K562 (cell line): ENCODE measurements around the gene SPEM1. TPM values are rescaled to one million over a fixed set of nuclear protein-coding genes. Genes with fewer than 3 reads are reported as not detected.

Experiments
- ADNP ChIP-seq: fragments of 200-800 bp; sonication (Bioruptor generic); IDR thresholded peaks from 2 replicates; pipeline ENCODE4 v1.6.1; 2016; ENCODE audit warnings: missing genetic modification characterization, missing compliant biosample characterization
- DACH1 ChIP-seq: fragments of 450-650 bp; IDR thresholded peaks from 2 replicates; pipeline ENCODE4 v1.6.1; 2018; ENCODE audit not compliant: partially characterized antibody
- ETV6 ChIP-seq, 3 experiments: fragments of 150-350 bp in 1 of 3; sonication (generic) in 1 of 3; formaldehyde crosslinking in 1 of 3; IDR thresholded peaks; 2 replicates each; pipeline versions ENCODE4 v1.6.1 to v1.8.0; 2014 to 2022; ENCODE audit warnings: borderline replicate concordance in 2 of 3, low read depth in 2 of 3, antibody characterized with exemption in 1 of 3, low read length in 1 of 3, mild to moderate bottlenecking in 1 of 3, missing genetic modification reagents in 1 of 3
- MBD2 ChIP-seq: sonication (generic); IDR thresholded peaks from 2 replicates; pipeline ENCODE4 v1.6.1; 2016; ENCODE audit warnings: low read depth, borderline replicate concordance
- NCOR1 ChIP-seq: fragments of 450-650 bp; IDR thresholded peaks from 2 replicates; pipeline ENCODE4 v1.6.1; 2016; ENCODE audit warnings: mild to moderate bottlenecking, moderate library complexity
- SREBF1 ChIP-seq: fragments of 150-350 bp; IDR thresholded peaks from 2 replicates; pipeline ENCODE4 v1.6.1; 2014; ENCODE audit warnings: antibody characterized with exemption, low read depth, low read length, borderline replicate concordance
- ZBED1 ChIP-seq: IDR thresholded peaks from 2 replicates; pipeline ENCODE4 v1.6.1; 2014
- polyA plus RNA-seq, 8 experiments: library from polyadenylated mRNA; depleted of rRNA in 4 of 8; stranded (reverse) in 5 of 8; unstranded in 3 of 8; fragments of >200 nt; fragmentation: Nextera tagmentation in 2 of 8; fragmentation: Illumina TruSeq in 1 of 8; extraction: Ambion mirVana in 2 of 8; extraction: Trizol in 1 of 8; gene quantifications; 2 replicates each; pipeline versions ENCODE4 v1.2.1 to v1.2.3, GENCODE V29; 2011 to 2014; ENCODE audit warnings: inconsistent platforms in 1 of 8, missing spikeins in 1 of 8
- total RNA-seq, 7 experiments: library from RNA; depleted of rRNA in 6 of 7; stranded (reverse); fragments of >200 nt in 6 of 7; fragmentation: Illumina TruSeq in 2 of 7; extraction: Trizol in 2 of 7; gene quantifications; 2 replicates each; pipeline versions ENCODE4 v1.2.1 to v1.2.3, GENCODE V29; 2011 to 2021; ENCODE audit warnings: low replicate concordance in 1 of 7
- TF ChIP-seq, protein P1 (sequence below): sonication (generic); formaldehyde crosslinking; IDR thresholded peaks from 2 replicates; pipeline ENCODE4 v1.8.0; 2023; ENCODE audit warnings: missing genetic modification reagents, mild to moderate bottlenecking, borderline replicate concordance
- TF ChIP-seq, protein P2 (sequence below): sonication (generic); formaldehyde crosslinking; IDR thresholded peaks from 2 replicates; pipeline ENCODE4 v1.9.0; 2022; ENCODE audit warnings: mild to moderate bottlenecking, missing genetic modification reagents
- TF ChIP-seq, protein P3 (sequence below): sonication (generic); formaldehyde crosslinking; IDR thresholded peaks from 2 replicates; pipeline ENCODE4 v1.8.1; 2023; ENCODE audit warnings: mild to moderate bottlenecking, missing genetic modification reagents
- TF ChIP-seq, protein P4 (sequence below): sonication (generic); formaldehyde crosslinking; IDR thresholded peaks from 2 replicates; pipeline ENCODE4 v1.8.0; 2022; ENCODE audit warnings: mild to moderate bottlenecking, low read depth, missing genetic modification reagents
- TF ChIP-seq, protein P5 (sequence below): sonication (generic); formaldehyde crosslinking; IDR thresholded peaks from 2 replicates; pipeline ENCODE4 v1.8.1; 2023; ENCODE audit warnings: mild to moderate bottlenecking, missing genetic modification reagents
- TF ChIP-seq, protein P6 (sequence below): fragments of 450-650 bp; IDR thresholded peaks from 2 replicates; pipeline ENCODE4 v1.7.0; 2016; ENCODE audit warnings: borderline replicate concordance

SPEM1 gene
- total and polyA plus RNA-seq, 9 of the 15 experiments (the other 6 are each of a cell fraction or from before 2014, with no cell fraction given) = not detected

DNA sequence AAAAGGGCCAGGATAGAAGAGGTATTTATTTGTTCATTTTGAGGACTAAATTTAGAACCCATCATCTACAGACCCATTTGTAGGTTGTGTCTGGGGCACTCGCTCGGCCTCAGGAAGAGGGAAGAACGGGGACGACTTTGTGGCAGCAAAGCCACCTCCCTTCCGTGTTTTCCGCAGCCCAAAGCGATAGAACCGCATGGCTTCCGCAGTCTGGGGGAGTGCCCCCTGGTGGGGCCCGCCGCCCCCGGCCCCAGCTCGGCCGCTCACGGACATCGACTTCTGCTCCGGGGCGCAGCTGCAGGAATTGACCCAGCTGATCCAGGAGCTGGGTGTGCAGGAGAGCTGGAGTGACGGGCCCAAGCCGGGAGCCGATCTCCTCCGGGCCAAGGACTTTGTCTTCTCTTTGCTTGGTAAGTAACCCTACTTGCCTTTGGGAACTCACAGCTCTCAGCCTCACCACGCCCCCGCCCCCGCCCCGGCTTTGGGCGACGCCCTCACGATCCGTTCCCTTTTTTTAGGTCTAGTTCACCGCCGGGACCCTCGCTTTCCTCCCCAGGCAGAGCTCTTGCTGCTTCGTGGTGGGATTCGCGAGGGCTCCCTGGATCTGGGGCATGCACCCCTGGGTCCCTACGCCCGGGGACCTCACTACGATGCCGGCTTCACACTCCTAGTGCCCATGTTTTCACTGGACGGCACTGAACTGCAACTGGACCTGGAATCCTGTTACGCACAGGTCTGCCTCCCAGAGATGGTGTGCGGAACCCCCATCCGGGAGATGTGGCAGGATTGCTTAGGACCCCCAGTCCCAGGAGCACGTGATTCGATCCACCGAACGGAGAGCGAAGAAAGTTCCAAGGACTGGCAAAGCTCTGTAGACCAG lies 15.8 kb downstream of the SPEM1 start (continued):
- no peak for TF ChIP-seq SREBF1
- no peak for TF ChIP-seq ADNP (tag)
- TF ChIP-seq, protein P1, sequence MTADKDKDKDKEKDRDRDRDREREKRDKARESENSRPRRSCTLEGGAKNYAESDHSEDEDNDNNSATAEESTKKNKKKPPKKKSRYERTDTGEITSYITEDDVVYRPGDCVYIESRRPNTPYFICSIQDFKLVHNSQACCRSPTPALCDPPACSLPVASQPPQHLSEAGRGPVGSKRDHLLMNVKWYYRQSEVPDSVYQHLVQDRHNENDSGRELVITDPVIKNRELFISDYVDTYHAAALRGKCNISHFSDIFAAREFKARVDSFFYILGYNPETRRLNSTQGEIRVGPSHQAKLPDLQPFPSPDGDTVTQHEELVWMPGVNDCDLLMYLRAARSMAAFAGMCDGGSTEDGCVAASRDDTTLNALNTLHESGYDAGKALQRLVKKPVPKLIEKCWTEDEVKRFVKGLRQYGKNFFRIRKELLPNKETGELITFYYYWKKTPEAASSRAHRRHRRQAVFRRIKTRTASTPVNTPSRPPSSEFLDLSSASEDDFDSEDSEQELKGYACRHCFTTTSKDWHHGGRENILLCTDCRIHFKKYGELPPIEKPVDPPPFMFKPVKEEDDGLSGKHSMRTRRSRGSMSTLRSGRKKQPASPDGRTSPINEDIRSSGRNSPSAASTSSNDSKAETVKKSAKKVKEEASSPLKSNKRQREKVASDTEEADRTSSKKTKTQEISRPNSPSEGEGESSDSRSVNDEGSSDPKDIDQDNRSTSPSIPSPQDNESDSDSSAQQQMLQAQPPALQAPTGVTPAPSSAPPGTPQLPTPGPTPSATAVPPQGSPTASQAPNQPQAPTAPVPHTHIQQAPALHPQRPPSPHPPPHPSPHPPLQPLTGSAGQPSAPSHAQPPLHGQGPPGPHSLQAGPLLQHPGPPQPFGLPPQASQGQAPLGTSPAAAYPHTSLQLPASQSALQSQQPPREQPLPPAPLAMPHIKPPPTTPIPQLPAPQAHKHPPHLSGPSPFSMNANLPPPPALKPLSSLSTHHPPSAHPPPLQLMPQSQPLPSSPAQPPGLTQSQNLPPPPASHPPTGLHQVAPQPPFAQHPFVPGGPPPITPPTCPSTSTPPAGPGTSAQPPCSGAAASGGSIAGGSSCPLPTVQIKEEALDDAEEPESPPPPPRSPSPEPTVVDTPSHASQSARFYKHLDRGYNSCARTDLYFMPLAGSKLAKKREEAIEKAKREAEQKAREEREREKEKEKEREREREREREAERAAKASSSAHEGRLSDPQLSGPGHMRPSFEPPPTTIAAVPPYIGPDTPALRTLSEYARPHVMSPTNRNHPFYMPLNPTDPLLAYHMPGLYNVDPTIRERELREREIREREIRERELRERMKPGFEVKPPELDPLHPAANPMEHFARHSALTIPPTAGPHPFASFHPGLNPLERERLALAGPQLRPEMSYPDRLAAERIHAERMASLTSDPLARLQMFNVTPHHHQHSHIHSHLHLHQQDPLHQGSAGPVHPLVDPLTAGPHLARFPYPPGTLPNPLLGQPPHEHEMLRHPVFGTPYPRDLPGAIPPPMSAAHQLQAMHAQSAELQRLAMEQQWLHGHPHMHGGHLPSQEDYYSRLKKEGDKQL = no peak
- TF ChIP-seq, protein P2, sequence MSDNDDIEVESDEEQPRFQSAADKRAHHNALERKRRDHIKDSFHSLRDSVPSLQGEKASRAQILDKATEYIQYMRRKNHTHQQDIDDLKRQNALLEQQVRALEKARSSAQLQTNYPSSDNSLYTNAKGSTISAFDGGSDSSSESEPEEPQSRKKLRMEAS (CRISPR knock-in tag) = peak; percentile 73
- no peak for TF ChIP-seq MBD2
- TF ChIP-seq, protein P3, sequence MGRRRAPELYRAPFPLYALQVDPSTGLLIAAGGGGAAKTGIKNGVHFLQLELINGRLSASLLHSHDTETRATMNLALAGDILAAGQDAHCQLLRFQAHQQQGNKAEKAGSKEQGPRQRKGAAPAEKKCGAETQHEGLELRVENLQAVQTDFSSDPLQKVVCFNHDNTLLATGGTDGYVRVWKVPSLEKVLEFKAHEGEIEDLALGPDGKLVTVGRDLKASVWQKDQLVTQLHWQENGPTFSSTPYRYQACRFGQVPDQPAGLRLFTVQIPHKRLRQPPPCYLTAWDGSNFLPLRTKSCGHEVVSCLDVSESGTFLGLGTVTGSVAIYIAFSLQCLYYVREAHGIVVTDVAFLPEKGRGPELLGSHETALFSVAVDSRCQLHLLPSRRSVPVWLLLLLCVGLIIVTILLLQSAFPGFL = no peak
- TF ChIP-seq ETV6 (IDR thresholded peaks at IDR 0.05; ENCODE audit: borderline replicate concordance in 1 of 2, low read depth in 2 of 2, low read length in 1 of 2) = no peak
- no peak for TF ChIP-seq ETV6 (CRISPR knock-in tag; IDR thresholded peaks at IDR 0.05; ENCODE audit: borderline replicate concordance)
- TF ChIP-seq, protein P4, sequence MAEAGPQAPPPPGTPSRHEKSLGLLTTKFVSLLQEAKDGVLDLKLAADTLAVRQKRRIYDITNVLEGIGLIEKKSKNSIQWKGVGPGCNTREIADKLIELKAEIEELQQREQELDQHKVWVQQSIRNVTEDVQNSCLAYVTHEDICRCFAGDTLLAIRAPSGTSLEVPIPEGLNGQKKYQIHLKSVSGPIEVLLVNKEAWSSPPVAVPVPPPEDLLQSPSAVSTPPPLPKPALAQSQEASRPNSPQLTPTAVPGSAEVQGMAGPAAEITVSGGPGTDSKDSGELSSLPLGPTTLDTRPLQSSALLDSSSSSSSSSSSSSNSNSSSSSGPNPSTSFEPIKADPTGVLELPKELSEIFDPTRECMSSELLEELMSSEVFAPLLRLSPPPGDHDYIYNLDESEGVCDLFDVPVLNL = no peak
- no peak for TF ChIP-seq NCOR1
- TF ChIP-seq, protein P5, sequence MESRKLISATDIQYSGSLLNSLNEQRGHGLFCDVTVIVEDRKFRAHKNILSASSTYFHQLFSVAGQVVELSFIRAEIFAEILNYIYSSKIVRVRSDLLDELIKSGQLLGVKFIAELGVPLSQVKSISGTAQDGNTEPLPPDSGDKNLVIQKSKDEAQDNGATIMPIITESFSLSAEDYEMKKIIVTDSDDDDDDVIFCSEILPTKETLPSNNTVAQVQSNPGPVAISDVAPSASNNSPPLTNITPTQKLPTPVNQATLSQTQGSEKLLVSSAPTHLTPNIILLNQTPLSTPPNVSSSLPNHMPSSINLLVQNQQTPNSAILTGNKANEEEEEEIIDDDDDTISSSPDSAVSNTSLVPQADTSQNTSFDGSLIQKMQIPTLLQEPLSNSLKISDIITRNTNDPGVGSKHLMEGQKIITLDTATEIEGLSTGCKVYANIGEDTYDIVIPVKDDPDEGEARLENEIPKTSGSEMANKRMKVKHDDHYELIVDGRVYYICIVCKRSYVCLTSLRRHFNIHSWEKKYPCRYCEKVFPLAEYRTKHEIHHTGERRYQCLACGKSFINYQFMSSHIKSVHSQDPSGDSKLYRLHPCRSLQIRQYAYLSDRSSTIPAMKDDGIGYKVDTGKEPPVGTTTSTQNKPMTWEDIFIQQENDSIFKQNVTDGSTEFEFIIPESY (CRISPR knock-in tag) = no peak
- TF ChIP-seq, protein P6, sequence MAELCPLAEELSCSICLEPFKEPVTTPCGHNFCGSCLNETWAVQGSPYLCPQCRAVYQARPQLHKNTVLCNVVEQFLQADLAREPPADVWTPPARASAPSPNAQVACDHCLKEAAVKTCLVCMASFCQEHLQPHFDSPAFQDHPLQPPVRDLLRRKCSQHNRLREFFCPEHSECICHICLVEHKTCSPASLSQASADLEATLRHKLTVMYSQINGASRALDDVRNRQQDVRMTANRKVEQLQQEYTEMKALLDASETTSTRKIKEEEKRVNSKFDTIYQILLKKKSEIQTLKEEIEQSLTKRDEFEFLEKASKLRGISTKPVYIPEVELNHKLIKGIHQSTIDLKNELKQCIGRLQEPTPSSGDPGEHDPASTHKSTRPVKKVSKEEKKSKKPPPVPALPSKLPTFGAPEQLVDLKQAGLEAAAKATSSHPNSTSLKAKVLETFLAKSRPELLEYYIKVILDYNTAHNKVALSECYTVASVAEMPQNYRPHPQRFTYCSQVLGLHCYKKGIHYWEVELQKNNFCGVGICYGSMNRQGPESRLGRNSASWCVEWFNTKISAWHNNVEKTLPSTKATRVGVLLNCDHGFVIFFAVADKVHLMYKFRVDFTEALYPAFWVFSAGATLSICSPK = no peak
- TF ChIP-seq DACH1 = peak; percentile 22
- no peak for TF ChIP-seq ZBED1
